GM21528 (cell line): ENCODE data around the gene ZFP36.

ENCODE experiments used
- ATAC-seq: cut with Tn5 transposase; IDR thresholded peaks from one replicate; pipeline ENCODE4 v1.9.1; 2021; ENCODE audit warnings: mild to moderate bottlenecking, moderate library complexity; ENCODE audit not compliant: unreplicated experiment, low FRiP score

Gene ZFP36

GRCh38 chr19:39382991-39383828 lies 23.4 kb upstream of the ZFP36 start:
- ATAC-seq: no peak

- no peak for ATAC-seq
These were observed 21.6 kb upstream of the ZFP36 start for GRCh38 chr19:39384839-39385568.

GRCh38 chr19:39385629-39386411 lies 20.8 kb upstream of the ZFP36 start:
- ATAC-seq: no peak

GRCh38 chr19:39386557-39386956 lies 20.1 kb upstream of the ZFP36 start:
- no peak for ATAC-seq

GRCh38 chr19:39388657-39389056 lies 18.0 kb upstream of the ZFP36 start:
- ATAC-seq: no peak

GRCh38 chr19:39389631-39390414 lies 16.8 kb upstream of the ZFP36 start:
- no peak for ATAC-seq

- no peak for ATAC-seq
These were observed 16.2 kb upstream of the ZFP36 start for GRCh38 chr19:39390451-39390750.

- peak; percentile 83 for ATAC-seq
These were observed 15.8 kb upstream of the ZFP36 start, which contains the start of the genes MED29 and PAF1 for GRCh38 chr19:39390751-39391437. TSS of gene MED29 (plus strand) at chr19:39391378. CDS start at chr19:39391423, 45 bp downstream. TSS of gene PAF1 (minus strand) at chr19:39391106. CDS start at chr19:39390864, 242 bp downstream.

- no peak for ATAC-seq
These were observed 9.0 kb upstream of the ZFP36 start for GRCh38 chr19:39397360-39398296.

GRCh38 chr19:39398297-39398864 lies 8.3 kb upstream of the ZFP36 start:
- ATAC-seq: no peak

- no peak for ATAC-seq
These were observed 7.0 kb upstream of the ZFP36 start for GRCh38 chr19:39399668-39400050.

GRCh38 chr19:39400061-39400460 lies 6.6 kb upstream of the ZFP36 start:
- ATAC-seq: no peak

GRCh38 chr19:39401070-39401548 lies 5.5 kb upstream of the ZFP36 start:
- ATAC-seq: no peak

- peak; percentile 1 for ATAC-seq
These were observed 4.9 kb upstream of the ZFP36 start for GRCh38 chr19:39401549-39402345.

- peak; percentile 31 for ATAC-seq
These were observed 4.0 kb upstream of the ZFP36 start for GRCh38 chr19:39402346-39403300.
